HAP-1 (cell line): ENCODE data around the gene CELSR3.

ENCODE experiments used
- DNase-seq, 2 experiments: peaks; one replicate each; pipeline ENCODE4 v3.0.0-alpha.2; 2016 to 2020; ENCODE audit warnings: low spot score in 2 of 2
- H3K27me3 ChIP-seq: fragments of 250-450 bp; sonication (Bioruptor Pico); 2 replicates; pipeline ENCODE4 v1.5.1; 2020; ENCODE audit warnings: low read depth, mild to moderate bottlenecking, moderate library complexity
- H3K36me3 ChIP-seq: fragments of 250-450 bp; sonication (Bioruptor Pico); replicated peaks from 2 replicates; pipeline ENCODE4 v1.5.1; 2020; ENCODE audit warnings: mild to moderate bottlenecking
- H3K4me1 ChIP-seq: fragments of 250-450 bp; sonication (Bioruptor Pico); 2 replicates; pipeline ENCODE4 v1.5.1; 2020; ENCODE audit warnings: mild to moderate bottlenecking
- H3K4me3 ChIP-seq: fragments of 250-450 bp; sonication (Bioruptor Pico); 2 replicates; pipeline ENCODE4 v1.5.1; 2020; ENCODE audit warnings: mild to moderate bottlenecking, moderate library complexity
- H3K9me3 ChIP-seq: fragments of 250-450 bp; sonication (Bioruptor Pico); 2 replicates; pipeline ENCODE4 v1.5.1; 2020; ENCODE audit warnings: mild to moderate bottlenecking, moderate library complexity
- in situ Hi-C: fragments of 300-500 bp; cut with MboI; formaldehyde crosslinking; loops from 3 replicates; pipeline ENCODE4 v1.14.3; 2020; ENCODE audit warnings: low sequenced_read_pairs, inconsistent platforms, mixed read lengths

The CELSR3 gene, protein sequence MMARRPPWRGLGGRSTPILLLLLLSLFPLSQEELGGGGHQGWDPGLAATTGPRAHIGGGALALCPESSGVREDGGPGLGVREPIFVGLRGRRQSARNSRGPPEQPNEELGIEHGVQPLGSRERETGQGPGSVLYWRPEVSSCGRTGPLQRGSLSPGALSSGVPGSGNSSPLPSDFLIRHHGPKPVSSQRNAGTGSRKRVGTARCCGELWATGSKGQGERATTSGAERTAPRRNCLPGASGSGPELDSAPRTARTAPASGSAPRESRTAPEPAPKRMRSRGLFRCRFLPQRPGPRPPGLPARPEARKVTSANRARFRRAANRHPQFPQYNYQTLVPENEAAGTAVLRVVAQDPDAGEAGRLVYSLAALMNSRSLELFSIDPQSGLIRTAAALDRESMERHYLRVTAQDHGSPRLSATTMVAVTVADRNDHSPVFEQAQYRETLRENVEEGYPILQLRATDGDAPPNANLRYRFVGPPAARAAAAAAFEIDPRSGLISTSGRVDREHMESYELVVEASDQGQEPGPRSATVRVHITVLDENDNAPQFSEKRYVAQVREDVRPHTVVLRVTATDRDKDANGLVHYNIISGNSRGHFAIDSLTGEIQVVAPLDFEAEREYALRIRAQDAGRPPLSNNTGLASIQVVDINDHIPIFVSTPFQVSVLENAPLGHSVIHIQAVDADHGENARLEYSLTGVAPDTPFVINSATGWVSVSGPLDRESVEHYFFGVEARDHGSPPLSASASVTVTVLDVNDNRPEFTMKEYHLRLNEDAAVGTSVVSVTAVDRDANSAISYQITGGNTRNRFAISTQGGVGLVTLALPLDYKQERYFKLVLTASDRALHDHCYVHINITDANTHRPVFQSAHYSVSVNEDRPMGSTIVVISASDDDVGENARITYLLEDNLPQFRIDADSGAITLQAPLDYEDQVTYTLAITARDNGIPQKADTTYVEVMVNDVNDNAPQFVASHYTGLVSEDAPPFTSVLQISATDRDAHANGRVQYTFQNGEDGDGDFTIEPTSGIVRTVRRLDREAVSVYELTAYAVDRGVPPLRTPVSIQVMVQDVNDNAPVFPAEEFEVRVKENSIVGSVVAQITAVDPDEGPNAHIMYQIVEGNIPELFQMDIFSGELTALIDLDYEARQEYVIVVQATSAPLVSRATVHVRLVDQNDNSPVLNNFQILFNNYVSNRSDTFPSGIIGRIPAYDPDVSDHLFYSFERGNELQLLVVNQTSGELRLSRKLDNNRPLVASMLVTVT (N-terminal part only)

DNA sequence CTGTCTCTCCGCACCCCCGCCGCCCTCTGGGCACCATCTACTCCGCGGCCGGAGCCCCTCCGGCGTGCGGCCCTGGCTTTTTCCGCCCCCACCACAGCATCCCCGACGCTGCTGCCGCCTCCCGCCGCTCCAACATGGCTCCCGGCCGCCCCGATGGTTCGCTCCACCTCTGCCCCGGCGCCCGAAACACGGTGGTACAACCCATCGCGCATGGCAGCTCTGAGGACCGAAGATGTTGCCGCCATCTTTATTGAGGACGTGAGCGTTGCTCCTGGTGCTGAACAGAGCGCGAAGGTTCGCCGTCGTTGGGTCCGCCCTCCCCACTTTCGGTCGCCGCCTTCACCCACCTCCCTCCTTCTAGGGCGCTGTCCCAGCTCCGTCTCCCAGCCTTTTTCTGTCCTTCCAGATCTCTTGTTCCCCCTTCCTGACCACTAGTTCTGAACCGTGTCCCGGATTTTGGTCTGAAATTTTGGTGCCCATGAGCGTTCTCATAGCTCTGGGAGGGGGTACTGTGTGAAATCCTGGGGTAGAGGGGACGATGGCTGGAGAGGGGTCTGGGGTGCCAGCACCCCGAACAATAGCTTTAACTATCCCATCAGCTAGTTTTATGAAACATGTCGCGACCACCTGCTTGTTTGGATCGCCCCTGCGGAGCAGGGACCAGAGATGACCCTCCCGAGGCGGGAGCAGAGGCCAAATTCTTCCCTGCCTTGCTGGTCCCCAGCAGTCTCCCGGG lies at the start of gene CELSR3:
Gene CELSR3, minus strand, starts transcription at position 134 of the 736 bp plus-strand sequence. CDS start 252 bp downstream, outside the sequence.
- H3K9me3 ChIP-seq, result no peaks in the 10 kb centered on the region
- H3K4me1 ChIP-seq, result peaks cover 15% of the 10 kb centered on the region
- in situ Hi-C loops, result no loop called here
- H3K36me3 ChIP-seq, result 0 out of 2 replicates have a peak, but pooled peaks cover 2% of the 10 kb centered on the region
- H3K4me3 ChIP-seq, result peak within 1 kb of the TSS; percentile 60
- H3K27me3 ChIP-seq, result no peaks in the 10 kb centered on the region
- peak; percentile 66 to 92 for DNase-seq

DNA sequence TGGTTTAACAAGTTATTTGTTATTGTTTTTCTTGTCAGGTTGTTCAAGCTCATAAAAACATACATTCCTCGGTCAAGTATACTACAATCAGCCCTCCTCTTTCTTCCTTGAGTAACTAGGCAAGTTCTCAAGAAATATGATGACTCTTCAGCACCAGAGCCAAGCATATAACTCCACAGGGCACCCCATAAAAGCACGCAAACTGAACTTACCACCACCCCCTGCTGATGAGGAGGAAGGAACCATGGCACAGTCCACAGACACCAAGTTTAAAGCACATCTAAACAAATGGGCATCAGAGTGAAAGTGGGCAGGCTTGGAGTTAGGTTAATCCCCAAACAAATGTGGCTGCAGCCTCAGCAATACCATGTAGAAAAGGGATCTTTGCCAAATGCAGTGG lies 49.0 kb upstream of the CELSR3 start:
- H3K4me3 ChIP-seq, result no peak overlapping the region
- in situ Hi-C loops, result no loop called here
- no peaks in the 10 kb centered on the region for H3K27me3 ChIP-seq
- H3K4me1 ChIP-seq, result no peaks in the 10 kb centered on the region
- no peak for DNase-seq
- H3K36me3 ChIP-seq, result peaks cover 63% of the 10 kb centered on the region
- no peaks in the 10 kb centered on the region for H3K9me3 ChIP-seq

DNA sequence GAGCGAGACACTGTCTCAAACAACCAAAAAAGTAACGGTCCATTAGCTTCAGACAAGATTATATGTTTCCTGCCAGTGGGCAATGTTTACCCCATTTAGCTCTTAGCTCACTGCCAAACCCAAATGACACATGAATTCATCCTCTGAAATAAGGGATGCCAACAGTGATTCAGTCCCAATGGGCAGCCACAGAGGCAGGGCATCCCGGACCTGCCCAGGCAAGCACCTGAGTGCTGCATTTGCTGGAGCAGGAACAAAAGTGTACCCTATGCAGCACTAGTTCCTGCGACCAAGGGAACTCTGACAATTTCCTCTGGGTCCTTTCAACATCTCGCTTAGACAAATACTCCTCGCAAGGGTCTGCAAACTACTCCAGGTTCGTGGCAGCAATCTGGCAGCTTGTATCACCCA lies 46.4 kb upstream of the CELSR3 start:
- Histone ChIP-seq H3K9me3 (no peaks in the 10 kb centered on the region), H3K4me1 (no peaks in the 10 kb centered on the region), H3K36me3 (peaks cover 66% of the 10 kb centered on the region), H3K4me3 (no peak overlapping the region), H3K27me3 (no peaks in the 10 kb centered on the region)
- no peak for DNase-seq
- in situ Hi-C loops, result no loop called here

DNA sequence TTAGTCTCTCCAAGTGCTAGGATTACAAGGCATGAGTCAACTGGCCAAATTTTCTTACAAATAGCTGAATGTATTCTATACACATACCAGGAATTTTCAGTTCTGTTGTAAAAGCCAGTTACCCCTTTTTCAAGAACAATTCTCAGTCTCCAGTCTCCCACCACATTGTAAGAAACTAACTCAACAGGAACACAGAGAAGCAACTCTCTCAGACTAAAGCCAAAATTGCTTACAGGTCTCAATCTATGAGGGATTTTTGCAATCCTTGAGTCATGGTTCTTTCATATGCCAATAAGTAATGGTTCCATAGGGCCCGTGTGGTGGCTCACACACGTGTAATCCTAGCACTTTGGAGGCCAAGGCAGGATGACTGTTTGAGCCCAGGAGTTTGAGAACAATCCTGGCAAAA lies 45.8 kb upstream of the CELSR3 start:
- Histone ChIP-seq H3K27me3 (no peaks in the 10 kb centered on the region), H3K36me3 (peaks cover 62% of the 10 kb centered on the region), H3K4me1 (no peaks in the 10 kb centered on the region), H3K9me3 (no peaks in the 10 kb centered on the region), H3K4me3 (no peak overlapping the region)
- no peak for DNase-seq
- in situ Hi-C loops, result no loop called here

DNA sequence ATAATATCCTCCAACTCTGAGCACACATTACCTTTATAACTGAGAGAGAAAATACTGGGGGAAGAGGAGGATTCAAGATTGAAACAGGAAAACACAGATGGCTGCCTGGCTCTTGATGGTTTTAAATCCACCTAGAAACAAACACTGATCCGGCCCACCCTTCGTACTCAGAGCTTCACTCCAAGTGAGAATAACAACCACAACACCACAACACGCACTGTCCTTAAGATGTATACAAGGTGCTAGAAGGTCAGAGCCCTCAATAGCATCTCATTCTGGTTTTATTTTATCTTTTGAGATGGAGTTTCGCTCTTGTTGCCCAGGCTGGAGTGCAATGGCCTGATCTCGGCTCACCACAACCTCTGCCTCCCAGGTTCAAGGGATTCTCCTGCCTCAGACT lies 44.5 kb upstream of the CELSR3 start:
- peaks cover 54% of the 10 kb centered on the region for H3K36me3 ChIP-seq

DNA sequence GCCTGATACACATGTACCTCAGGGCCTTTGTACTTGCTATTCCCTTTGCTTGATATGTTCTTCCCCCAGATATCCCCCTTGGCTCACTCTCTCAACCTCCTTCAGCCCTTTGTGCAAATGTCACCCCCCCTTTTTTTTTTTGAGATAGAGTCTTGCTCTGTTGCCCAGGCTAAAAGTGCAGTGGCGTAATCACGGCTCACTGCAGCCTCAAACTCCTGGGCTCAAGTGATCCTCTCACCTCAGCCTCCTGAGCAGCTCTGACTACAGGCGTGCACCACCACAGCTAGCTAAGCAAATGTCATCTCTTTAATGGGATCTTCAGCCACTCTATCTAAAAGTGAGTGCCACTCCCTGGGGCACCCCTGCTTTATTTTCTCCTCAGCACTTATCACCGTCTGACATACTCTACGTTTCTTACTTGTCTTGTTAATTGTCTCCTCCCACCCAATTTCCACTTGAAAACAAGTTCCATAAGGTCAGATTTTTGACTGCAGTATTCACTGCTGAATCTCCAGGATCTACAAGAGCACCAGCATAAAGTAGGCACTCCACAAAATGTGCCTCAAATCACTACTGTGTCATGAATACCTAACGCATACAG lies 39.7 kb upstream of the CELSR3 start:
- Histone ChIP-seq H3K4me3 (no peak overlapping the region), H3K36me3 (peaks cover 40% of the 10 kb centered on the region), H3K27me3 (no peaks in the 10 kb centered on the region; the same call in 1 of the 2 replicates), H3K4me1 (peaks cover 8% of the 10 kb centered on the region), H3K9me3 (no peaks in the 10 kb centered on the region)
- in situ Hi-C loops, result no loop called here
- DNase-seq, result peak in 1 of 2 experiments; percentile 30

More for the DNA sequence above, 44.5 kb upstream of the CELSR3 start:
- no peak for DNase-seq
- no peaks in the 10 kb centered on the region for H3K27me3 ChIP-seq
- H3K4me3 ChIP-seq, result no peak overlapping the region
- in situ Hi-C loops, result no loop called here
- H3K4me1 ChIP-seq, result peaks cover 8% of the 10 kb centered on the region
- no peaks in the 10 kb centered on the region for H3K9me3 ChIP-seq

DNA sequence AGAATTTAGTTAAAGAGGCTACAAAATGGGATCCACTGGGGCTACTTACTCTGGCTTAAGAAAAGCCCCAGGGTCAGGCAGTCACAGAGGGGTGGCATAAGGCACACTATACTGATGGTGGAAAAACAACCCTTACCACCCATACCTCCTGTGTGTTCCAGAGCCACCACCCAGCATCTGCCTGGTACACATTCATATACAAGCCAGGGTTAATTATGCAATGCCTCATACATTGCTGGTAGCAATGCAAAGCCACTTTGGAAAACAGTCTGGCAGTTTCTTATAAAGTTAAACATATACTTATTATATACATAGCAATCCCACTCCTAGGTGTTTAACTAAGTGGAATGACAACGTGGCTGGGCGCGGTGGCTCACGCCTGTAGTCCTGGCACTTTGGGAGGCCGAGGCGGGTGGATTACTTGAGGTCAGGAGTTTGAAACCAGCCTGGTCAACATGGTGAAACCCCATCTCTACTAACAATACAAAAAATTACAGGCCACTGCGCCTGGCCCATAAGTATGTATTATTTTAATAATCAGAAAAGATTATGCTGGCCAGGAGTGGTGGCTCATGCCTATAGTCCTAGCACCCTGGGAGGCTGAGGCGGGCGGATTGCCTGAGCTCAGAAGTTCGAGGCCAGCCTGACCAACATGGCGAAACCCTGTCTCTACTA lies 38.2 kb upstream of the CELSR3 start:
- H3K9me3 ChIP-seq, result no peaks in the 10 kb centered on the region
- H3K36me3 ChIP-seq, result peaks cover 34% of the 10 kb centered on the region
- DNase-seq, result no peak
- H3K4me3 ChIP-seq, result no peak overlapping the region
- in situ Hi-C loops, result no loop called here
- H3K4me1 ChIP-seq, result peaks cover 8% of the 10 kb centered on the region
- H3K27me3 ChIP-seq, result no peaks in the 10 kb centered on the region; the same call in 1 of the 2 replicates

DNA sequence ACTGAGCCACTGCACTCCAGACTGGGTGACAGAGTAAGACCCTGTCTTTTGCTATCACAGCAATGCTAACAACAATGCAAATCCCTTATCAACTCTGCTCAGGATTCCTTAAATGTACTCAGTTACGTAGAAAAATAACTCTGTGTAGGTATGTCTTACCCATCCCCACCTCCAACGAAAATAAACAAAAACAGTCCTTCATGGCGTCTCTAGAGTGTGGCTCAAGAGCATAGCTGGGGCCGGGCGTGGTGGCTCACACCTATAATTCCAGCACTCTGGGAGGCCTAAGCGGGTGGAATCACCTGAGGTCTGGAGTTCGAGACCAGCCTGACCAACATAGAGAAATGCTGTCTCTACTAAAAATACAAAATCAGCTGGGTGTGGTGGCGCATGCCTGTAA lies 36.2 kb upstream of the CELSR3 start:
- Histone ChIP-seq H3K9me3 (no peaks in the 10 kb centered on the region), H3K4me1 (peaks cover 8% of the 10 kb centered on the region), H3K4me3 (no peak overlapping the region), H3K36me3 (peaks cover 45% of the 10 kb centered on the region), H3K27me3 (no peaks in the 10 kb centered on the region; the same call in 1 of the 2 replicates)
- in situ Hi-C loops, result no loop called here
- DNase-seq, result no peak

DNA sequence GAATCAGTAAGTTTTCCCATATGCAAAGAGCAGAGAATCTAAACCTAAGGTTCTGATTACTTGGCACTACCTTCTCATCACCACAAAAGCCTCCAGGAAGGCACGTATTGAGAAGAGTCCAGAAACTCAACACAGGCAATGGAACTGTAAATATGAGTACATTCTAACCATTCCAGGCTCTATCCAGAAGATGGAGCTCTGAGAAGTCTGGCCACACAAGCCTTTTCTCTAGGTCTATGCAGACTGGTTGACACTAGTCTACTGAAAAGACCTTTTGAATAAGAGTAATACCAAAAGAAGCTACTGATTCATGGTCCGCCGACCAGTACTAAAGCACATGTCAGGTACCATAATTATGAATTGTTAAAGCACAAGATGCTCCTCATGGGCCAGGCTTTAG lies 35.3 kb upstream of the CELSR3 start:
- in situ Hi-C loops, result no loop called here
- peaks cover 5% of the 10 kb centered on the region for H3K4me1 ChIP-seq
- no peak for DNase-seq
- H3K36me3 ChIP-seq, result peaks cover 52% of the 10 kb centered on the region
- H3K9me3 ChIP-seq, result no peaks in the 10 kb centered on the region
- no peak overlapping the region for H3K4me3 ChIP-seq
- no peaks in the 10 kb centered on the region; the same call in 1 of the 2 replicates for H3K27me3 ChIP-seq

DNA sequence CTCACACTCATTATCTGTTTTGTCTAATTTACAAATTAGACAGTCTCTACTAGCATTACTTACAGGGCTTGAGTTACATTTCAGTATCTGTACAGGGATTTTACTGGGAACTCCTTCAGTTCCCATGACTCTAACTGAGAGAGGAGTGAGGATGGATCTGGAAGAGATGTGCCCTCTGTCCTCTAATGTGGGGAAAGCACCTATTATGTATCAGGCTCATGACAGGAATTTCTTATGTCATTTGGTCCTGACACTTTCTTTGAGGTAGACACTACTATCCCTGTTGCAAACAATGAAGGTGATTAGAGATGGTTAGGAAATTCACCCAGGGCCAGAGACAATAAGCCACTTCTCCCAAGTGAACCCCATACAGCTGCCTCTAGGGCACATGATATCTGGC lies 33.9 kb upstream of the CELSR3 start:
- in situ Hi-C loops, result no loop called here
- H3K4me1 ChIP-seq, result no peaks in the 10 kb centered on the region
- no peaks in the 10 kb centered on the region for H3K9me3 ChIP-seq
- H3K27me3 ChIP-seq, result no peaks in the 10 kb centered on the region; the same call in 1 of the 2 replicates
- H3K4me3 ChIP-seq, result no peak overlapping the region
- H3K36me3 ChIP-seq, result peaks cover 63% of the 10 kb centered on the region
- DNase-seq, result no peak

DNA sequence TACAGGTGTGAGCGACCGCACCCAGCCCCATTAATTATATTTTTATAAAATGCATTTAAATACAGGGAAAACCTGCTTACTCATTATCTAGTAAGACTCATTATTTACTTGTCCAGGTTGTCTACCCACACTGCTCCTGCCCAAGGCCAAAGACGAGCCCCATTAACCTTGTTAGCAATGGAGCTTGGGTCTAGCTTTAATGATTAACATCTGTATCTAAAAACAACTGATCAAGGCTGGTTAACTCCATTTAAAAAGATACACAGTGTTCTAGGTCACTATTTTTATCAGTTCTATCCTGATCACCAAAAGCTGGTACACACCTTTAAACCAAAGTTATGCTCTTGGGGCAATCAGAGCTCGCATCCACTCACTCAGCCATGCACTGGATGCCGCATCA lies 33.5 kb upstream of the CELSR3 start:
- in situ Hi-C loops, result no loop called here

DNA sequence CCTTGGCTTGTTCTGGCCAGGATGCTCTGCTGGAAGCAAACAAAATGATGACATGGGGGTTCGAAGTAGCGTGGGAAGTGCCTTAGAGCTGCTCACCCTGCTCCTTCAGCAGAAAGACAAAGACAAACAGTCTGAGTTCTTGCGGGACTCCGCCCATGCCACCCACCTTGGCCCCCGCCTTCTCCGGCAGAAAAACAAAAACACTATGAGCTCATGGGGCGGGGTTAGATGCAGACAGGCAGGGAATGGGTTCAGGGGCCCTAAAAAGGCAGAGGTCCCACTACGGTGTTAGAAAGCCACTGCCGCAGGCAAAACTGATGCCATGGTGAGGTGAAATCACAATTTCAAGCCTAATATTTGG lies 32.7 kb upstream of the CELSR3 start:
- H3K4me3 ChIP-seq, result no peak overlapping the region
- in situ Hi-C loops, result no loop called here
- DNase-seq, result no peak
- no peaks in the 10 kb centered on the region; the same call in 1 of the 2 replicates for H3K27me3 ChIP-seq
- H3K36me3 ChIP-seq, result peaks cover 64% of the 10 kb centered on the region
- H3K4me1 ChIP-seq, result no peaks in the 10 kb centered on the region
- H3K9me3 ChIP-seq, result no peaks in the 10 kb centered on the region

More for the DNA sequence above, 33.5 kb upstream of the CELSR3 start:
- Histone ChIP-seq H3K36me3 (peaks cover 66% of the 10 kb centered on the region), H3K4me3 (no peak overlapping the region), H3K27me3 (no peaks in the 10 kb centered on the region; the same call in 1 of the 2 replicates), H3K9me3 (no peaks in the 10 kb centered on the region), H3K4me1 (no peaks in the 10 kb centered on the region)
- no peak for DNase-seq
